ENCODE measurements around the gene CHST3. TPM values are rescaled to one million over a fixed set of nuclear protein-coding genes. Genes with fewer than 3 reads are reported as not detected.
"Not testable (repeated sequence)": the region's sequence is repeated elsewhere in the genome, so short reads cannot be mapped to it uniquely, and the experiment has no call there.

The CHST3 gene
- total RNA-seq, 1 donor from 2014 or later: 25.8 TPM

GRCh38 chr10:72030762-72031543 lies 66.8 kb downstream of the CHST3 start:
- Mint-ChIP-seq H3K27me3 (ENCODE audit: low read depth) (no peaks in the 10 kb centered on the region), H3K27ac (ENCODE audit: unreplicated experiment) (no peak overlapping the region), H3K4me1 (peaks cover 38% of the 10 kb centered on the region), H3K9me3 (no peaks in the 10 kb centered on the region), H3K4me3 (no peak overlapping the region), H3K36me3 (ENCODE audit: low read depth) (no peaks in the 10 kb centered on the region)
- DNase-seq (ENCODE audit: low read depth, low spot score): no peak
- no peak for TF ChIP-seq CTCF (conservative IDR thresholded peaks at IDR 0.05)

GRCh38 chr10:72031706-72032105 lies 67.5 kb downstream of the CHST3 start:
- no peak for DNase-seq (ENCODE audit: low read depth, low spot score)
- Mint-ChIP-seq H3K4me1 (peaks cover 33% of the 10 kb centered on the region), H3K4me3 (no peak overlapping the region), H3K27ac (ENCODE audit: unreplicated experiment) (no peak overlapping the region), H3K27me3 (ENCODE audit: low read depth) (no peaks in the 10 kb centered on the region), H3K9me3 (no peaks in the 10 kb centered on the region), H3K36me3 (ENCODE audit: low read depth) (no peaks in the 10 kb centered on the region)
- TF ChIP-seq CTCF (conservative IDR thresholded peaks at IDR 0.05): no peak

GRCh38 chr10:72032409-72033162 lies 68.4 kb downstream of the CHST3 start:
- H3K27ac Mint-ChIP-seq (ENCODE audit: unreplicated experiment); H3K4me3 Mint-ChIP-seq; H3K36me3 Mint-ChIP-seq (ENCODE audit: low read depth); H3K27me3 Mint-ChIP-seq (ENCODE audit: low read depth); DNase-seq (ENCODE audit: low read depth, low spot score); H3K9me3 Mint-ChIP-seq: not testable (repeated sequence)
- H3K4me1 Mint-ChIP-seq: peaks cover 33% of the 10 kb centered on the region

GRCh38 chr10:72034040-72034499 lies 69.9 kb downstream of the CHST3 start:
- Mint-ChIP-seq H3K36me3 (ENCODE audit: low read depth) (no peaks in the 10 kb centered on the region), H3K27me3 (ENCODE audit: low read depth) (no peaks in the 10 kb centered on the region), H3K27ac (ENCODE audit: unreplicated experiment) (no peak overlapping the region), H3K4me1 (peaks cover 45% of the 10 kb centered on the region), H3K4me3 (peak overlapping the region; percentile 41), H3K9me3 (no peaks in the 10 kb centered on the region)
- TF ChIP-seq CTCF (conservative IDR thresholded peaks at IDR 0.05): no peak
- DNase-seq (ENCODE audit: low read depth, low spot score): no peak

GRCh38 chr10:72034761-72035160 lies 70.6 kb downstream of the CHST3 start:
- no peaks in the 10 kb centered on the region for H3K27me3 Mint-ChIP-seq (ENCODE audit: low read depth)
- peaks cover 51% of the 10 kb centered on the region for H3K4me1 Mint-ChIP-seq
- no peaks in the 10 kb centered on the region for H3K36me3 Mint-ChIP-seq (ENCODE audit: low read depth)
- H3K4me3 Mint-ChIP-seq: no peak overlapping the region
- no peak for DNase-seq (ENCODE audit: low read depth, low spot score)
- H3K9me3 Mint-ChIP-seq: no peaks in the 10 kb centered on the region
- H3K27ac Mint-ChIP-seq (ENCODE audit: unreplicated experiment): no peak overlapping the region
- TF ChIP-seq CTCF (conservative IDR thresholded peaks at IDR 0.05): no peak

Data from neural crest cell (in vitro differentiated cells).